Measurements from ENCODE around the gene GAREM1.

- TF ChIP-seq CTCF (conservative IDR thresholded peaks at IDR 0.05) (no peak), ZFX (IDR thresholded peaks at IDR 0.05) (no peak)
Measured at GRCh38 chr18:32472841-32473240, 2.2 kb upstream of the GAREM1 start.
